ENCODE results near the gene TRPM2. TPM values are rescaled to one million over a fixed set of nuclear protein-coding genes. Genes with fewer than 3 reads are reported as not detected.
A peak's percentile ranks its signal among the peaks of the same experiment; 100 is the strongest.

The TRPM2 gene
- total and polyA plus RNA-seq, 7 experiments from 2014 or later, result 1.2 to 29.6 (median 2.0) TPM

DNA sequence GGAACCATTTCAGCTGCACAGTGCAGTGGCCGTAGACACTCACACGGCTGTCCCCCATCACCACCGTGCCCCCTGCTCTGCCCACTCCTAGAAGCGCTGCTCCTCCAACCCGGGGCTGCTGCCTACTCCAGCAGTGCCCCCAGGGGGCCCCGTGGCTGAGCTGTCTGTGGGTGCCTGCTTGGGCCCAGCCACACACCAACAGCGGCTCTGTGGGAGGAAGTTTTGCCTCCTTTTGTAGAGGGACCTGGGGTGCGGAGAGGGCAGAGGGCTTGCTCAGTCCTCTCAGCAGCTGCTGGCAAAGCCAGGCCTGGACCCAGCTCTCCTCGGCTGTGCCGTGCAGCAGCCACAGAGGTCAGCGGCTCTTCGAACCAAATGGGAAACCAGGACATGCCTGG lies 90.5 kb downstream of the TRPM2 start:
- POLR2A ChIA-PET, result interaction anchor here (0.6 kb wide), 1 partner anchor 593 kb away, joined by 4 read pairs; no protein-coding TSS in a partner anchor
- Mint-ChIP-seq H3K27me3 (peaks cover 0 to 10% (median 2%) of the 10 kb centered on the region in 5 donors), H3K4me3 (no peak overlapping the region), H3K27ac (no peak overlapping the region), H3K4me1 (peaks cover 0 to 8% (median 0%) of the 10 kb centered on the region in 7 donors), H3K9me3 (peaks cover 0 to 2% (median 0%) of the 10 kb centered on the region in 11 donors), H3K36me3 (peaks cover 0 to 4% (median 0%) of the 10 kb centered on the region in 5 donors)
- no peaks in the 10 kb centered on the region for H3K27me3 ChIP-seq (ENCODE audit: control insufficient read depth in 2 of 2, insufficient read depth in 2 of 2, low read length in 2 of 2)
- ATAC-seq (no peak), DNase-seq (no peak)
- no peak overlapping the region for H3K27ac ChIP-seq (ENCODE audit: low read depth, low read length)
- H3K36me3 ChIP-seq (ENCODE audit: control insufficient read depth in 2 of 3, insufficient read depth in 3 of 3, low read length in 3 of 3), result no peaks in the 10 kb centered on the region
- intact Hi-C loops (cut with micrococcal nuclease), result no loop called here
- H3K4me3 ChIP-seq (ENCODE audit: low read length), result no peak overlapping the region
- H3K4me1 ChIP-seq (ENCODE audit: control insufficient read depth in 2 of 2, insufficient read depth in 2 of 2, low read length in 2 of 2), result no peaks in the 10 kb centered on the region
- CTCF ChIA-PET, result no interaction called here
- H3K9me3 ChIP-seq (ENCODE audit: control insufficient read depth in 2 of 3, low read length in 3 of 3), result no peaks in the 10 kb centered on the region

DNA sequence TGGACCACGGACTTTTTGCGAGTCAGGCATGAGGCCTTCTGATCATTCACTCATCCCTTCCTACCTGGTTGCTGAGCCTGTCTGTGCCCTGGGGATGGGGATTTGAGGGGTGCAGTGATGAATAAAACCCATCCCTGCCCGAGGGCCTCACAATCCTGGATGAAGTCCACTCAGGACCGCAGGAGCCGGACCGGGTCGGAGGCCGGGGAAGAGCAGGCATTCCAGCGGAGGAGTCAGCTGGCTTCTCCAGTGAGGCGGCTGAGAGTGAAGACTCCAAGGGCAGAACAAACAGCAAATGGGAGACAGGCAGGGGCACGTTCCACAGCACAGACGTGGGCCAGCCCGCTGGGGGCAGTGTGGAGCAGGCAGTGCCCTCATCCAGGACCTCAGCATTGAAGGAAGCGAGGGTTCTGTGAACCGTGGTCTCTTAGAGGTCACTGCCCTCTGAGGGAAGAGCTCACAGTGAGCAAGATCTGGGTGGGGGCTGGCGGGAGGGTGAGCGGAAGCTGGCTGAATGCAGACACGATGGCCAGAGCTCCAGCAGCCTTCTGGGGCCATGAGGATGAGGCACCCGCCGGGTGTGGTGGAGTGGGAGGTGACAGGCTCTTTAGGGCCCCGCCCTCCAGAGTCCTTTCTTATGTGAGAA lies 91.0 kb downstream of the TRPM2 start:
- Histone ChIP-seq H3K36me3 (ENCODE audit: control insufficient read depth in 2 of 3, insufficient read depth in 3 of 3, low read length in 3 of 3) (no peaks in the 10 kb centered on the region), H3K27ac (ENCODE audit: low read depth, low read length) (no peak overlapping the region), H3K27me3 (ENCODE audit: control insufficient read depth in 2 of 2, insufficient read depth in 2 of 2, low read length in 2 of 2) (no peaks in the 10 kb centered on the region), H3K4me3 (ENCODE audit: low read length) (no peak overlapping the region), H3K4me1 (ENCODE audit: control insufficient read depth in 2 of 2, insufficient read depth in 2 of 2, low read length in 2 of 2) (no peaks in the 10 kb centered on the region), H3K9me3 (ENCODE audit: control insufficient read depth in 2 of 3, low read length in 3 of 3) (no peaks in the 10 kb centered on the region)
- Mint-ChIP-seq H3K36me3 (peaks cover 0 to 3% (median 0%) of the 10 kb centered on the region in 5 donors), H3K27me3 (peaks cover 0 to 15% (median 7%) of the 10 kb centered on the region in 5 donors), H3K9me3 (peaks cover 0 to 3% (median 0%) of the 10 kb centered on the region in 11 donors), H3K4me3 (no peak overlapping the region), H3K4me1 (peaks cover 0 to 10% (median 0%) of the 10 kb centered on the region in 7 donors), H3K27ac (no peak overlapping the region)
- no peak for ATAC-seq
- POLR2A ChIA-PET, result no interaction called here
- CTCF ChIA-PET, result no interaction called here
- intact Hi-C loops (cut with micrococcal nuclease), result no loop called here
- no peak for DNase-seq

DNA sequence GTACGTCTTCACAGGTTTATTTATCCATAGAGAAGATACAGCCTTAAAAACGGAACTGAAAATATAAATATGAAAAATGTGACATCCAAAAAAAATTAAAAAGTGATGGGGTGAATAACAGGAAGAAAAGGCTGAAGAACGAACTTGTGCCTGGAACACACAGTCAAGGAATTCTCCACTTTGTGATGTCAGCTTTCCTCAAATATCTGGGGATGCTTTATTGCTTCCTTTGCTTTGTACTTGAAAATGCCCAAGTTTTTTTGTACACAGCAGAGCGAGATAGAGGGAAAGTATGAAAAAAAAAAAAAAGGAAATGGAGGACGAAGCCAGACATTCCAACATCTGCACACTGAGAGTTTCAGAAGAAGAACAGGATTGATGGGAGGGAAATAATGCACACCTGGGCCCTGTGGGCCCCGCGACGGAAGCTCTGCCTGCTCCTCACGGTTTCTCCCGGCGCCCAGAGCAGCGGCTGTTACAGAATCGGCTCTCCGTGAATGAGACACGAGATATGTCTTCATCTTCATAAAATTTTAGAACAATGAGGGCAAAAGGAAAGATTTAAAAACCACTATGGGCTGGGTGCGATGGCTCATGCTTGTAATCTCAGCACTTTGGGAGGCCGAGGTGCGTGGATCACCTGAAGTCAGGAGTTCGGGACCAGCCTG lies 91.9 kb downstream of the TRPM2 start:
- Mint-ChIP-seq H3K27ac (no peak overlapping the region), H3K9me3 (peaks cover 0 to 3% (median 0%) of the 10 kb centered on the region in 11 donors), H3K4me3 (no peak overlapping the region), H3K4me1 (peaks cover 0 to 9% (median 0%) of the 10 kb centered on the region in 7 donors), H3K36me3 (peaks cover 0 to 2% (median 0%) of the 10 kb centered on the region in 5 donors), H3K27me3 (peaks cover 0 to 15% (median 8%) of the 10 kb centered on the region in 5 donors)
- Histone ChIP-seq H3K4me1 (ENCODE audit: control insufficient read depth in 2 of 2, insufficient read depth in 2 of 2, low read length in 2 of 2) (no peaks in the 10 kb centered on the region), H3K36me3 (ENCODE audit: control insufficient read depth in 2 of 3, insufficient read depth in 3 of 3, low read length in 3 of 3) (no peaks in the 10 kb centered on the region), H3K4me3 (ENCODE audit: low read length) (no peak overlapping the region), H3K27ac (ENCODE audit: low read depth, low read length) (no peak overlapping the region), H3K27me3 (ENCODE audit: control insufficient read depth in 2 of 2, insufficient read depth in 2 of 2, low read length in 2 of 2) (no peaks in the 10 kb centered on the region), H3K9me3 (ENCODE audit: control insufficient read depth in 2 of 3, low read length in 3 of 3) (no peaks in the 10 kb centered on the region)
- ChIA-PET POLR2A (no interaction called here), CTCF (no interaction called here)
- no peak for ATAC-seq
- DNase-seq, result no peak
- intact Hi-C loops (cut with micrococcal nuclease), result no loop called here

DNA sequence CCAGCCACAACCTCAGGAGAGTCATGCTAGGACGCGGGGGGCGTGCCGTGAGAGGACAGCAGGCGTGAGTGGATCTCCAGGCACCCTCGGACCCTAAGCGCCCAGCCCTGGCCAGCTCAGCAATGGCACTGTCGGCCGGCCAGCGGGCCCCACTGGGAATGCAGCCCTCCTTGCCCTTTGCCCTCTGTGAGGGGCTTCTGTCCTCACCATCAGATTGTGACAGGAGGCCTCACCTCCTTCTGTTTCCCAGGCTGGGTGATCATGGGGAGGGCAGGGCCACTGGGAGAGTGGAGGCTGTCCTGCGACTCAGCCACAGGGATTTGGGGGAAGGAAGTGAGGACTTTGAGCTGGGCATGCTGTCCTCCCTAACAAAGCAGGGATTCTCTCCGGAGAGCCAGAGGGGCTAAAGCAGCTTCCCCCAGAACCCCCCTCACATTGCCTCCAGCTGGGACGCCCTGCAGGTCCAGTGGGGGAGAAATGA lies 95.3 kb downstream of the TRPM2 start:
- no peak overlapping the region for H3K4me3 ChIP-seq (ENCODE audit: low read length)
- intact Hi-C loops (cut with micrococcal nuclease), result no loop called here
- no peak overlapping the region for H3K27ac ChIP-seq (ENCODE audit: low read depth, low read length)
- no peaks in the 10 kb centered on the region for H3K36me3 Mint-ChIP-seq
- H3K27ac Mint-ChIP-seq, result peak overlapping the region in 1 of 9 donors; percentile 22
- no peaks in the 10 kb centered on the region for H3K27me3 ChIP-seq (ENCODE audit: control insufficient read depth in 2 of 2, insufficient read depth in 2 of 2, low read length in 2 of 2)
- POLR2A ChIA-PET, result interaction anchor here (0.5 kb wide), 1 partner anchor 1136 kb away, joined by 5 read pairs; no protein-coding TSS in a partner anchor
- H3K4me1 ChIP-seq (ENCODE audit: control insufficient read depth in 2 of 2, insufficient read depth in 2 of 2, low read length in 2 of 2), result no peaks in the 10 kb centered on the region
- H3K4me1 Mint-ChIP-seq, result peaks cover 0 to 6% (median 0%) of the 10 kb centered on the region in 7 donors
- DNase-seq (no peak), ATAC-seq (no peak)
- H3K27me3 Mint-ChIP-seq, result peaks cover 8 to 37% (median 18%) of the 10 kb centered on the region in 5 donors
- CTCF ChIA-PET, result no interaction called here
- no peak overlapping the region for H3K4me3 Mint-ChIP-seq
- peaks cover 0 to 6% (median 2%) of the 10 kb centered on the region in 11 donors for H3K9me3 Mint-ChIP-seq
- no peaks in the 10 kb centered on the region for H3K36me3 ChIP-seq (ENCODE audit: control insufficient read depth in 2 of 3, insufficient read depth in 3 of 3, low read length in 3 of 3)
- no peaks in the 10 kb centered on the region for H3K9me3 ChIP-seq (ENCODE audit: control insufficient read depth in 2 of 3, low read length in 3 of 3)

DNA sequence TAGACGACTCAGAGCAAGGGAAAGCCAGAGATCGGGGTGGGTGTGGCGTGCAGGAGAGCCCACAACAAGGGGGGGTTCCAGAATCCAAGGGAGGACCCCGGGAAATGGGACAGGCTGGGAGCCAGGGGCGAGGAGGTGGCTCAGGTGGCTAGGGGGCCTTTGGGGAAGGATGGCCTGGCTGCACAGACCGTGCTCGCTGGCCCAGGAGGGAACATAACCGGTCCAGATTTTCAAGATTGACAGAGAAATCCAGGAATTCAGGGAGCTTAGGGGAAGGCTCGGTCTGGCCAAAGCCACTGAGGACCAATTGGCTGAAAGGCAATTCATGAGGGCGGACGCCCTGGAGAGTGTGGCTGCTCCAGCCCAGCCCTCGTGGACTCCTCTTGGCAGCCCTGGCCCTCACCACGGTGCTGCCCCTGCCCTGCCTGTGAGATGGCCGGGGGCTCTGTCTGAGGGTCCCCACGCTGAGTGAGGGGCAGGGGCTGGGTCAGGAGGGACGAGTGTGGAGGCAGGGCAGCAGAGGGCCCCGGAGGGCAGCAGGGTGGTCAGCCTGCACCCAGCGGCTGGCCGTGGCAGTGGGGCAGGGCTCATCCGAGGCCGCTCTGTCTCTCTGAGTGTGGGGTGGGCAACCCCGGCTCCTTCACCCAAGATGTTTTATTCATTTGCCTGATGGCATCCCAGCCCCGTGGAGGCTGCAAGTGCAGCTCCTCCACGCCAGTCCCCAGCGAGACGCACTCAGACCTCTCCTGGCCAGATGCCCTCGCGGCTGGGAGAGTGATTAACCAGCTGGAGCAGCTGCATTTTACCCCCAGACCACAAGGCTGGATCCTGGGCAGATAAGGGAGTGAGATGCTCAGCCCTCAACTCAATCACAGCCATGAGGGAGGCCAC lies 96.3 kb downstream of the TRPM2 start:
- H3K36me3 Mint-ChIP-seq, result peaks cover 0 to 3% (median 0%) of the 10 kb centered on the region in 5 donors
- Histone ChIP-seq H3K27me3 (ENCODE audit: control insufficient read depth in 2 of 2, insufficient read depth in 2 of 2, low read length in 2 of 2) (no peaks in the 10 kb centered on the region), H3K36me3 (ENCODE audit: control insufficient read depth in 2 of 3, insufficient read depth in 3 of 3, low read length in 3 of 3) (no peaks in the 10 kb centered on the region), H3K4me3 (ENCODE audit: low read length) (no peak overlapping the region), H3K27ac (ENCODE audit: low read depth, low read length) (no peak overlapping the region), H3K9me3 (ENCODE audit: control insufficient read depth in 2 of 3, low read length in 3 of 3) (no peaks in the 10 kb centered on the region), H3K4me1 (ENCODE audit: control insufficient read depth in 2 of 2, insufficient read depth in 2 of 2, low read length in 2 of 2) (no peaks in the 10 kb centered on the region)
- peaks cover 0 to 6% (median 4%) of the 10 kb centered on the region in 7 donors for H3K4me1 Mint-ChIP-seq
- intact Hi-C loops (cut with micrococcal nuclease), result no loop called here
- POLR2A ChIA-PET, result no interaction called here
- CTCF ChIA-PET, result no interaction called here
- H3K27ac Mint-ChIP-seq, result peak overlapping the region in 1 of 9 donors; percentile 22
- H3K9me3 Mint-ChIP-seq, result peaks cover 0 to 14% (median 5%) of the 10 kb centered on the region in 11 donors
- H3K4me3 Mint-ChIP-seq, result no peak overlapping the region
- DNase-seq (no peak), ATAC-seq (no peak)
- H3K27me3 Mint-ChIP-seq, result peaks cover 8 to 47% (median 18%) of the 10 kb centered on the region in 5 donors

DNA sequence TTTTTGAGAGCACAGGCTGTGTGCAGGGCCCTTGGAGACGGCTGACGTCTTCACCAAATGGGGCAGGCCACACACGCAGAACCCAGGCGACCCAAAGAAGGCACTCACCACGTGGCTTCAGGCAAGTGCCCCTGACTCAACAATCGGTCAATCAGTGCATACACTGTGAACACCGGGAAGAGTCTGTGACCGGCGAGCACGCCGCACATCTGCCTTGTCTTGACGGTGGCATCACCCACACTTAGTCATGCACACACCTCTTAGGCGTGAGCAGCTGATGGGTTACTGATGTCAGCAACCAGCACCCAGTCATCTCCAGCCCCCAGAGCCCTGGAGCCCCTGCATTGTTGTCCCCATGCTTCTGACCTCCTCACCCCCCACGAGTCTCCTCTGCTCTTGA lies 97.0 kb downstream of the TRPM2 start:
- H3K27me3 Mint-ChIP-seq, result peaks cover 8 to 47% (median 18%) of the 10 kb centered on the region in 5 donors
- ChIA-PET POLR2A (no interaction called here), CTCF (no interaction called here)
- intact Hi-C loops (cut with micrococcal nuclease), result no loop called here
- no peak for DNase-seq
- H3K9me3 ChIP-seq (ENCODE audit: control insufficient read depth in 2 of 3, low read length in 3 of 3), result no peaks in the 10 kb centered on the region
- H3K9me3 Mint-ChIP-seq, result peaks cover 0 to 14% (median 5%) of the 10 kb centered on the region in 11 donors
- peaks cover 0 to 7% (median 4%) of the 10 kb centered on the region in 7 donors for H3K4me1 Mint-ChIP-seq
- H3K4me3 Mint-ChIP-seq, result no peak overlapping the region
- no peak overlapping the region for H3K4me3 ChIP-seq (ENCODE audit: low read length)
- H3K27ac Mint-ChIP-seq, result no peak overlapping the region
- no peak for ATAC-seq
- H3K36me3 Mint-ChIP-seq, result peaks cover 0 to 3% (median 0%) of the 10 kb centered on the region in 5 donors
- H3K27me3 ChIP-seq (ENCODE audit: control insufficient read depth in 2 of 2, insufficient read depth in 2 of 2, low read length in 2 of 2), result no peaks in the 10 kb centered on the region
- no peaks in the 10 kb centered on the region for H3K36me3 ChIP-seq (ENCODE audit: control insufficient read depth in 2 of 3, insufficient read depth in 3 of 3, low read length in 3 of 3)
- H3K27ac ChIP-seq (ENCODE audit: low read depth, low read length), result no peak overlapping the region
- no peaks in the 10 kb centered on the region for H3K4me1 ChIP-seq (ENCODE audit: control insufficient read depth in 2 of 2, insufficient read depth in 2 of 2, low read length in 2 of 2)
